Trophoblast cell (in vitro differentiated cells and primary cell): Measurements from ENCODE around the gene P3H1.
"Not testable (repeated sequence)": the region's sequence is repeated elsewhere in the genome, so short reads cannot be mapped to it uniquely, and the experiment has no call there.

Source experiments
- DNase-seq, 2 donors: peaks; one replicate each; pipeline ENCODE4 v3.0.0-alpha.2; 2016
- H2AFZ ChIP-seq: 2 replicates; pipeline ENCODE4 v1.6.1; 2013; ENCODE audit warnings: low read length, moderate library complexity, mild to moderate bottlenecking; ENCODE audit not compliant: insufficient read depth, poor library complexity
- H2AK5ac ChIP-seq: 2 replicates; pipeline ENCODE4 v1.6.1; 2013; ENCODE audit warnings: mild to moderate bottlenecking, low read length
- H2BK120ac ChIP-seq: 2 replicates; pipeline ENCODE4 v1.6.1; 2013; ENCODE audit warnings: low read length, mild to moderate bottlenecking, moderate library complexity; ENCODE audit not compliant: insufficient read depth, poor library complexity
- H2BK12ac ChIP-seq: 2 replicates; pipeline ENCODE4 v1.6.1; 2013; ENCODE audit warnings: mild to moderate bottlenecking, low read length, moderate library complexity
- H2BK5ac ChIP-seq: 2 replicates; pipeline ENCODE4 v1.6.1; 2013; ENCODE audit warnings: low read length, low read depth, moderate library complexity, mild to moderate bottlenecking; ENCODE audit not compliant: poor library complexity
- H3K14ac ChIP-seq: 2 replicates; pipeline ENCODE4 v1.6.1; 2013; ENCODE audit warnings: mild to moderate bottlenecking, low read length
- H3K18ac ChIP-seq: 2 replicates; pipeline ENCODE4 v1.6.1; 2013; ENCODE audit warnings: mild to moderate bottlenecking, low read length
- H3K23ac ChIP-seq: 2 replicates; pipeline ENCODE4 v1.6.1; 2013; ENCODE audit warnings: low read length
- H3K27ac ChIP-seq: 2 replicates; pipeline ENCODE4 v1.5.1; 2013; ENCODE audit warnings: low read depth, mild to moderate bottlenecking, inconsistent platforms, low read length, moderate library complexity
- H3K27me3 ChIP-seq: 2 replicates; pipeline ENCODE4 v1.6.1; 2013; ENCODE audit warnings: inconsistent platforms, mild to moderate bottlenecking, low read length, moderate library complexity; ENCODE audit not compliant: insufficient read depth
- H3K36me3 ChIP-seq, 2 experiments: 1 replicate in 1 of 2; 2 replicates in 1 of 2; pipeline ENCODE4 v1.6.1; 2013; ENCODE audit warnings: low read length in 2 of 2, mild to moderate bottlenecking in 2 of 2, moderate library complexity in 1 of 2; ENCODE audit not compliant: insufficient read depth in 2 of 2, control insufficient read depth in 1 of 2
- H3K4ac ChIP-seq: 2 replicates; pipeline ENCODE4 v1.6.1; 2013; ENCODE audit warnings: low read depth, mild to moderate bottlenecking, low read length, moderate library complexity
- H3K4me1 ChIP-seq, 2 experiments: 1 replicate in 1 of 2; 2 replicates in 1 of 2; pipeline ENCODE4 v1.6.1; 2013; ENCODE audit warnings: low read length in 2 of 2, mild to moderate bottlenecking in 2 of 2, moderate library complexity in 1 of 2; ENCODE audit not compliant: insufficient read depth in 2 of 2, control insufficient read depth in 1 of 2
- H3K4me2 ChIP-seq: 2 replicates; pipeline ENCODE4 v1.6.1; 2013; ENCODE audit warnings: inconsistent platforms, mild to moderate bottlenecking, low read length, moderate library complexity
- H3K4me3 ChIP-seq: 2 replicates; pipeline ENCODE4 v1.5.1; 2013; ENCODE audit warnings: mild to moderate bottlenecking, low read depth, low read length, inconsistent platforms
- H3K79me1 ChIP-seq: one replicate; pipeline ENCODE4 v1.6.1; 2013; ENCODE audit warnings: low read length
- H3K79me2 ChIP-seq: 2 replicates; pipeline ENCODE4 v1.6.1; 2013; ENCODE audit warnings: low read length, mild to moderate bottlenecking; ENCODE audit not compliant: control insufficient read depth, insufficient read depth, poor library complexity
- H3K9ac ChIP-seq: 2 replicates; pipeline ENCODE4 v1.6.1; 2013; ENCODE audit warnings: mild to moderate bottlenecking, low read length
- H3K9me3 ChIP-seq: 2 replicates; pipeline ENCODE4 v1.6.1; 2013; ENCODE audit warnings: low read depth, mild to moderate bottlenecking, control low read depth, inconsistent platforms, low read length; ENCODE audit not compliant: insufficient read depth
- H4K12ac ChIP-seq: 2 replicates; pipeline ENCODE4 v1.6.1; 2013; ENCODE audit warnings: low read depth, mild to moderate bottlenecking, low read length, moderate library complexity
- H4K8ac ChIP-seq: 2 replicates; pipeline ENCODE4 v1.6.1; 2013; ENCODE audit warnings: low read depth, mild to moderate bottlenecking, low read length, moderate library complexity
- H4K91ac ChIP-seq: one replicate; pipeline ENCODE4 v1.6.1; 2013; ENCODE audit warnings: low read depth, mild to moderate bottlenecking, low read length, moderate library complexity
- WGBS: extraction: QIAGEN DNeasy Blood & Tissue Kit; methylation state at CpG from one replicate; pipeline ENCODE4 v1.1.7; 2013; ENCODE audit warnings: missing lambda C conversion rate; ENCODE audit not compliant: insufficient read length, insufficient coverage; ENCODE audit errors: extremely low coverage; 5-methylcytosine and 5-hydroxymethylcytosine counted together

The P3H1 gene

GRCh38 chr1:42753070-42753469 lies 13.8 kb downstream of the P3H1 start:
- no peak overlapping the region for H3K18ac ChIP-seq
- H3K23ac ChIP-seq, result no peak overlapping the region
- H2AK5ac ChIP-seq, result no peak overlapping the region
- H3K79me2 ChIP-seq, result no peaks in the 10 kb centered on the region
- no peak overlapping the region for H4K91ac ChIP-seq
- peaks cover 55 to 71% of the 10 kb centered on the region in 2 experiments for H3K36me3 ChIP-seq
- DNase-seq, result no peak
- no peak overlapping the region for H4K8ac ChIP-seq
- no peak overlapping the region for H3K4me2 ChIP-seq
- no CpG with 5 or more reads among the region's 1 CpG for WGBS
- H2BK120ac ChIP-seq, result no peak overlapping the region
- no peak overlapping the region for H3K4me3 ChIP-seq
- no peak overlapping the region for H2BK5ac ChIP-seq
- H4K12ac ChIP-seq, result no peak overlapping the region
- no peaks in the 10 kb centered on the region for H3K4me1 ChIP-seq
- peaks cover 9% of the 10 kb centered on the region for H3K9me3 ChIP-seq
- H3K27ac ChIP-seq, result no peak overlapping the region
- H3K79me1 ChIP-seq, result no peaks in the 10 kb centered on the region
- H3K9ac ChIP-seq, result no peak overlapping the region
- H3K14ac ChIP-seq, result no peak overlapping the region
- no peak overlapping the region for H2BK12ac ChIP-seq
- H3K4ac ChIP-seq, result no peak overlapping the region
- no peaks in the 10 kb centered on the region for H3K27me3 ChIP-seq
- no peak overlapping the region for H2AFZ ChIP-seq

- Histone ChIP-seq H3K4ac (no peak overlapping the region), H2AK5ac (no peak overlapping the region), H3K9me3 (peaks cover 10% of the 10 kb centered on the region), H2AFZ (no peak overlapping the region), H4K91ac (no peak overlapping the region), H3K27me3 (no peaks in the 10 kb centered on the region), H3K9ac (no peak overlapping the region), H3K27ac (no peak overlapping the region), H2BK120ac (no peak overlapping the region), H3K4me3 (no peak overlapping the region), H4K12ac (no peak overlapping the region), H2BK5ac (no peak overlapping the region), H3K79me2 (no peaks in the 10 kb centered on the region), H2BK12ac (no peak overlapping the region), H3K14ac (no peak overlapping the region), H3K18ac (no peak overlapping the region), H3K36me3 (peaks cover 59 to 72% of the 10 kb centered on the region in 2 experiments), H3K4me2 (no peak overlapping the region), H3K23ac (no peak overlapping the region), H3K79me1 (no peaks in the 10 kb centered on the region), H3K4me1 (no peaks in the 10 kb centered on the region), H4K8ac (no peak overlapping the region)
- WGBS, result no CpG with 5 or more reads among the region's 6 CpGs
- no peak for DNase-seq
These were observed 14.5 kb downstream of the P3H1 start for GRCh38 chr1:42752284-42752683.

- WGBS, result no CpG with 5 or more reads among the region's 8 CpGs
- not testable (repeated sequence) for H2BK120ac ChIP-seq
These were observed 15.2 kb downstream of the P3H1 start for GRCh38 chr1:42751511-42752070.

GRCh38 chr1:42750041-42750440 lies 16.8 kb downstream of the P3H1 start:
- Histone ChIP-seq H3K36me3 (peaks cover 64 to 74% of the 10 kb centered on the region in 2 experiments), H2BK5ac (no peak overlapping the region), H3K4ac (no peak overlapping the region), H2BK120ac (no peak overlapping the region), H3K14ac (no peak overlapping the region), H3K79me2 (no peaks in the 10 kb centered on the region), H3K4me2 (no peak overlapping the region), H3K4me1 (no peaks in the 10 kb centered on the region), H2AK5ac (no peak overlapping the region), H3K4me3 (peak overlapping the region; percentile 18), H3K27ac (no peak overlapping the region), H3K27me3 (no peaks in the 10 kb centered on the region), H4K8ac (no peak overlapping the region), H3K9me3 (peaks cover 10% of the 10 kb centered on the region), H4K12ac (no peak overlapping the region), H3K79me1 (no peaks in the 10 kb centered on the region), H3K23ac (no peak overlapping the region), H4K91ac (no peak overlapping the region), H3K9ac (no peak overlapping the region), H2AFZ (no peak overlapping the region), H3K18ac (no peak overlapping the region), H2BK12ac (no peak overlapping the region)
- no peak for DNase-seq
- no CpG with 5 or more reads among the region's 12 CpGs for WGBS

More at GRCh38 chr1:42751511-42752070, 15.2 kb downstream of the P3H1 start:
- not testable (repeated sequence) for H3K4me3 ChIP-seq, H2AK5ac ChIP-seq, H2AFZ ChIP-seq, H3K27ac ChIP-seq, H3K18ac ChIP-seq, H3K79me1 ChIP-seq, H3K4me2 ChIP-seq, H3K4ac ChIP-seq, H4K12ac ChIP-seq, H3K27me3 ChIP-seq, H3K4me1 ChIP-seq, H2BK5ac ChIP-seq, H4K8ac ChIP-seq, H3K79me2 ChIP-seq, H2BK12ac ChIP-seq, H3K23ac ChIP-seq, DNase-seq, H3K9ac ChIP-seq, H4K91ac ChIP-seq, H3K14ac ChIP-seq
- H3K9me3 ChIP-seq, result peaks cover 10% of the 10 kb centered on the region
- H3K36me3 ChIP-seq, result peaks cover 62 to 76% of the 10 kb centered on the region in 2 experiments
